ENCODE results near the gene B3GLCT.

Gene B3GLCT

DNA sequence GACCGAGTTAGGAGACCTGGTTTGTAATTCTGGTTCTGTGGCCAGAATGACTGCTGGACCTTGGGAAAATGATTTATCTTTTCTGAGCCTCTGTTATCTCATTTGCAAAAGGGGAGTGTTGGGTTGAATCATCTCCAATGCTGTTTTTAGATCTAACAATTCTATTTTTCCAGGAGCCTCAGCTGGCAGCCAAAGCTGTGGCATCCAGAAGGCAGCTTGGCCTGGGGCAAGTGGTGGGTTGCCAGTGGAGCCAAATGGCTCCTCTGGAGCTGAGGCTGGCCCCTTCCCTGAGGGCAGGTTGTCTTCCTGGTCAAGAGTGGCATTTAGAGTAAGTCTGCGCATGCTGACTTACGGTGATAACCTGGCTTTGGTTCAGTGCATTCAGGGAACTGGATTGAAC is 21.3 kb downstream of the B3GLCT start:
- Histone ChIP-seq H3F3A (ENCODE audit: insufficient read depth, low read length) (no peaks in the 10 kb centered on the region), H3K4me3 (ENCODE audit: low read length) (no peak overlapping the region), H3K36me3 (replicated peaks; ENCODE audit: insufficient read depth, low read length) (no peaks in the 10 kb centered on the region), H3K9ac (ENCODE audit: low read length) (no peak overlapping the region), H3K27ac (ENCODE audit: low read length) (no peak overlapping the region), H3K79me2 (ENCODE audit: low read length) (no peaks in the 10 kb centered on the region), H3K9me2 (replicated peaks; ENCODE audit: insufficient read depth, low read length) (no peaks in the 10 kb centered on the region), H3K27me3 (replicated peaks; ENCODE audit: insufficient read depth, low read length) (no peaks in the 10 kb centered on the region), H3K4me2 (ENCODE audit: low read depth, low read length) (no peak overlapping the region), H2AFZ (ENCODE audit: low read length) (no peak overlapping the region), H4K20me1 (ENCODE audit: insufficient read depth, low read length) (no peaks in the 10 kb centered on the region), H3K9me3 (replicated peaks; ENCODE audit: insufficient read depth, low read length) (no peaks in the 10 kb centered on the region), H3K4me1 (ENCODE audit: low read length) (no peaks in the 10 kb centered on the region)
- DNase-seq: no peak
- TF ChIP-seq EZH2 (optimal IDR thresholded peaks at IDR 0.05; ENCODE audit: low read depth, low read length) (no peak), EZH2phosphoT487 (IDR thresholded peaks at IDR 0.05; ENCODE audit: low read length) (no peak)
- TF ChIP-seq, protein P1, sequence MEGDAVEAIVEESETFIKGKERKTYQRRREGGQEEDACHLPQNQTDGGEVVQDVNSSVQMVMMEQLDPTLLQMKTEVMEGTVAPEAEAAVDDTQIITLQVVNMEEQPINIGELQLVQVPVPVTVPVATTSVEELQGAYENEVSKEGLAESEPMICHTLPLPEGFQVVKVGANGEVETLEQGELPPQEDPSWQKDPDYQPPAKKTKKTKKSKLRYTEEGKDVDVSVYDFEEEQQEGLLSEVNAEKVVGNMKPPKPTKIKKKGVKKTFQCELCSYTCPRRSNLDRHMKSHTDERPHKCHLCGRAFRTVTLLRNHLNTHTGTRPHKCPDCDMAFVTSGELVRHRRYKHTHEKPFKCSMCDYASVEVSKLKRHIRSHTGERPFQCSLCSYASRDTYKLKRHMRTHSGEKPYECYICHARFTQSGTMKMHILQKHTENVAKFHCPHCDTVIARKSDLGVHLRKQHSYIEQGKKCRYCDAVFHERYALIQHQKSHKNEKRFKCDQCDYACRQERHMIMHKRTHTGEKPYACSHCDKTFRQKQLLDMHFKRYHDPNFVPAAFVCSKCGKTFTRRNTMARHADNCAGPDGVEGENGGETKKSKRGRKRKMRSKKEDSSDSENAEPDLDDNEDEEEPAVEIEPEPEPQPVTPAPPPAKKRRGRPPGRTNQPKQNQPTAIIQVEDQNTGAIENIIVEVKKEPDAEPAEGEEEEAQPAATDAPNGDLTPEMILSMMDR (IDR thresholded peaks at IDR 0.05; ENCODE audit: low read length): no peak

DNA sequence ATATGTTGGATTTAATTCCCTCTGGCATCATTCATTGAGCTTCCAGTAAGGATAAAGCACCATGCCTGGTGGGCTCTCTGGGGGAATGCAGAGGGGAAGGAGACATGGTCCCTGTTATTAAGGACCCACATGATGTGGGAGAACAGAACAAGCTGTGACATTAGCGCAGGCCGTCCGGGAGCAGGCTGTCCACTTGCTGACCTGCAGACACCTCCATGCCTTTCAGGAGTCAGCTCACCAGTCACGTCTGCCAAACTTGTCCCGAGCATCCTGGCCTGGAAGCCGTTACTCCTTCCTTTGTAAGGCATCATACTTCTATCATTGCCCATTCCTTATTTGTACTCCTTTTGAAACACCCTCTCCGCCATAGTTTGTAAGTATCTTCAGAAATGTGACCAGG is 23.4 kb downstream of the B3GLCT start:
- no peak for DNase-seq
- Histone ChIP-seq H3K79me2 (ENCODE audit: low read length) (no peaks in the 10 kb centered on the region), H2AFZ (ENCODE audit: low read length) (no peak overlapping the region), H3K27me3 (replicated peaks; ENCODE audit: insufficient read depth, low read length) (no peaks in the 10 kb centered on the region), H3K9me2 (replicated peaks; ENCODE audit: insufficient read depth, low read length) (no peaks in the 10 kb centered on the region), H3K4me1 (ENCODE audit: low read length) (no peaks in the 10 kb centered on the region), H3K36me3 (replicated peaks; ENCODE audit: insufficient read depth, low read length) (no peaks in the 10 kb centered on the region), H3K4me3 (ENCODE audit: low read length) (no peak overlapping the region), H3K27ac (ENCODE audit: low read length) (no peak overlapping the region), H3K9me3 (replicated peaks; ENCODE audit: insufficient read depth, low read length) (no peaks in the 10 kb centered on the region), H3F3A (ENCODE audit: insufficient read depth, low read length) (no peaks in the 10 kb centered on the region), H4K20me1 (ENCODE audit: insufficient read depth, low read length) (no peaks in the 10 kb centered on the region), H3K4me2 (ENCODE audit: low read depth, low read length) (no peak overlapping the region), H3K9ac (ENCODE audit: low read length) (no peak overlapping the region)
- no peak for TF ChIP-seq EZH2 (optimal IDR thresholded peaks at IDR 0.05; ENCODE audit: low read depth, low read length)
- no peak for TF ChIP-seq EZH2phosphoT487 (IDR thresholded peaks at IDR 0.05; ENCODE audit: low read length)
- TF ChIP-seq, protein P1 (IDR thresholded peaks at IDR 0.05; ENCODE audit: low read length): no peak

DNA sequence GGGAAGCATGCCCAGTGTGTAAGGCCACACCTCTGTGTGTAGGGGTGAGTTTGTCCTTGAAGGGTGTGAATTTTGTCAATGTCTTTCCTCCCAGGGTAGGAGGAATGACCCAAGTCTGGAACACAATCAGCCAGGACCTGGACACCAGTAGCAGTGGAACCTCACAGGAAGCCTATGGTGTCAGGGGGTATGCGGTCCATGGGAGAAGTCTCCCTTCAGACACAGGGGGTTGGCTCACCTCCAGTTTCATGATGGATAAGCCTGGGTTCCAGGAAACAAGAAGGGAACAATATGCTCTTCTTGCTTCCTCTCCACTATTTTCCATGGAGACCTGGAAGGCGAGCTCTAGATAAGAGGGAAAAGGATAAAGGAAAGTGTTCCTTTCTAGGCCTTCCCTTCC is 23.9 kb downstream of the B3GLCT start:
- no peaks in the 10 kb centered on the region for H3K9me2 ChIP-seq (replicated peaks; ENCODE audit: insufficient read depth, low read length)
- DNase-seq: no peak
- no peak overlapping the region for H3K4me3 ChIP-seq (ENCODE audit: low read length)
- H3K27me3 ChIP-seq (replicated peaks; ENCODE audit: insufficient read depth, low read length): no peaks in the 10 kb centered on the region
- H3K4me1 ChIP-seq (ENCODE audit: low read length): no peaks in the 10 kb centered on the region
- no peak overlapping the region for H3K4me2 ChIP-seq (ENCODE audit: low read depth, low read length)
- no peak overlapping the region for H3K27ac ChIP-seq (ENCODE audit: low read length)
- no peaks in the 10 kb centered on the region for H3K79me2 ChIP-seq (ENCODE audit: low read length)
- H2AFZ ChIP-seq (ENCODE audit: low read length): no peak overlapping the region
- no peaks in the 10 kb centered on the region for H4K20me1 ChIP-seq (ENCODE audit: insufficient read depth, low read length)
- no peaks in the 10 kb centered on the region for H3F3A ChIP-seq (ENCODE audit: insufficient read depth, low read length)
- no peak overlapping the region for H3K9ac ChIP-seq (ENCODE audit: low read length)
- no peaks in the 10 kb centered on the region for H3K9me3 ChIP-seq (replicated peaks; ENCODE audit: insufficient read depth, low read length)
- H3K36me3 ChIP-seq (replicated peaks; ENCODE audit: insufficient read depth, low read length): no peaks in the 10 kb centered on the region
- no peak for TF ChIP-seq EZH2phosphoT487 (IDR thresholded peaks at IDR 0.05; ENCODE audit: low read length)
- TF ChIP-seq, protein P1 (IDR thresholded peaks at IDR 0.05; ENCODE audit: low read length): no peak
- no peak for TF ChIP-seq EZH2 (optimal IDR thresholded peaks at IDR 0.05; ENCODE audit: low read depth, low read length)
